Natural killer cell treated with Interleukin-12 subunit alpha and Interleukin-12 subunit beta and Interleukin-15 and Interleukin-18, amount 100 ng/mL, for 72 hours (primary cell): ENCODE results near the gene SET. TPM values are rescaled to one million over a fixed set of nuclear protein-coding genes. Genes with fewer than 3 reads are reported as not detected.
"Not testable (repeated sequence)": the region's sequence is repeated elsewhere in the genome, so short reads cannot be mapped to it uniquely, and the experiment has no call there.

Experiments
- ATAC-seq, 2 donors: fragments of 150-1000 bp; cut with Tn5 transposase in 1 of 2; sonication (Bioruptor Pico), chemical (Tn5 transposase) in 1 of 2; 2 replicates each; pipeline ENCODE4 v1.10.0; 2021
- DNase-seq: peaks from one replicate; pipeline ENCODE4 v3.0.0; 2022; ENCODE audit warnings: low spot score
- H3K27ac Mint-ChIP-seq, 2 donors: 1 replicate in 1 of 2; 2 replicates in 1 of 2; pipeline ENCODE4 v1.8.0; 2022; ENCODE audit warnings: mixed read lengths in 2 of 2, mild to moderate bottlenecking in 1 of 2, moderate library complexity in 1 of 2
- H3K27me3 Mint-ChIP-seq, 2 donors: 1 replicate in 1 of 2; 2 replicates in 1 of 2; pipeline ENCODE4 v1.8.0; 2022; ENCODE audit warnings: mixed read lengths in 2 of 2
- H3K36me3 Mint-ChIP-seq: one replicate; pipeline ENCODE4 v1.8.0; 2022; ENCODE audit warnings: mixed read lengths
- H3K4me1 Mint-ChIP-seq, 2 donors: 1 replicate in 1 of 2; 2 replicates in 1 of 2; pipeline ENCODE4 v1.8.0; 2022; ENCODE audit warnings: low read depth in 2 of 2, mixed read lengths in 2 of 2, mild to moderate bottlenecking in 1 of 2
- H3K4me3 Mint-ChIP-seq: one replicate; pipeline ENCODE4 v1.8.0; 2022; ENCODE audit warnings: mixed read lengths
- H3K9me3 Mint-ChIP-seq: 2 replicates; pipeline ENCODE4 v1.8.0; 2022; ENCODE audit warnings: mixed read lengths
- total RNA-seq, 2 donors: library from RNA; stranded (reverse); gene quantifications; one replicate each; pipeline ENCODE4 v1.2.3, GENCODE V29; 2022

Gene SET
- total RNA-seq, 2 donors from 2014 or later: 495 to 800 TPM

GRCh38 chr9:128696923-128697707 lies 8.1 kb downstream of the SET start:
- ATAC-seq (peak in 1 of 2 donors; percentile 28), DNase-seq (no peak)
- Mint-ChIP-seq H3K4me1 (peaks cover 12 to 16% of the 10 kb centered on the region in 2 donors), H3K27me3 (no peaks in the 10 kb centered on the region), H3K9me3 (no peaks in the 10 kb centered on the region), H3K36me3 (peaks cover 20% of the 10 kb centered on the region), H3K4me3 (no peak overlapping the region), H3K27ac (peak overlapping the region in 1 of 2 donors; percentile 63)

GRCh38 chr9:128699096-128699795 lies 10.2 kb downstream of the SET start:
- not testable (repeated sequence) for H3K4me3 Mint-ChIP-seq, DNase-seq, H3K27ac Mint-ChIP-seq

GRCh38 chr9:128701227-128701854 lies 12.3 kb downstream of the SET start:
- Mint-ChIP-seq H3K27me3 (no peaks in the 10 kb centered on the region), H3K36me3 (no peaks in the 10 kb centered on the region), H3K9me3 (no peaks in the 10 kb centered on the region), H3K27ac (no peak overlapping the region), H3K4me3 (peak overlapping the region; percentile 38), H3K4me1 (peaks cover 5 to 15% of the 10 kb centered on the region in 2 donors)
- ATAC-seq: no peak
- no peak for DNase-seq

More at GRCh38 chr9:128699096-128699795, 10.2 kb downstream of the SET start:
- not testable (repeated sequence) for ATAC-seq, H3K9me3 Mint-ChIP-seq, H3K27me3 Mint-ChIP-seq, H3K36me3 Mint-ChIP-seq
- H3K4me1 Mint-ChIP-seq: peaks cover 5 to 15% of the 10 kb centered on the region in 2 donors

- ATAC-seq (peak; percentile 89 to 92), DNase-seq (peak; percentile 88)
- Mint-ChIP-seq H3K4me3 (peak within 1 kb of the TSS; percentile 91), H3K27me3 (no peaks in the 10 kb centered on the region), H3K27ac (peak within 1 kb of the TSS in 1 of 2 donors; percentile 59), H3K36me3 (no peaks in the 10 kb centered on the region), H3K9me3 (no peaks in the 10 kb centered on the region), H3K4me1 (peaks cover 5 to 15% of the 10 kb centered on the region in 2 donors)
These were observed 13.5 kb downstream of the SET start, which contains the start of gene PKN3 for GRCh38 chr9:128702445-128702948. TSS of gene PKN3 (plus strand) at chr9:128702503. CDS start at chr9:128702916, 413 bp downstream.

GRCh38 chr9:128702949-128703615 lies 14.1 kb downstream of the SET start:
- DNase-seq (no peak), ATAC-seq (peak in 1 of 2 donors; percentile 37)
- H3K4me3 Mint-ChIP-seq: peak overlapping the region; percentile 65
- H3K9me3 Mint-ChIP-seq: no peaks in the 10 kb centered on the region
- H3K4me1 Mint-ChIP-seq: peaks cover 5 to 15% of the 10 kb centered on the region in 2 donors
- no peaks in the 10 kb centered on the region for H3K36me3 Mint-ChIP-seq
- peak overlapping the region in 1 of 2 donors; percentile 59 for H3K27ac Mint-ChIP-seq
- no peaks in the 10 kb centered on the region for H3K27me3 Mint-ChIP-seq

- Mint-ChIP-seq H3K36me3 (no peaks in the 10 kb centered on the region), H3K27me3 (no peaks in the 10 kb centered on the region), H3K4me3 (peak overlapping the region; percentile 65), H3K9me3 (no peaks in the 10 kb centered on the region), H3K4me1 (peaks cover 5 to 15% of the 10 kb centered on the region in 2 donors), H3K27ac (peak overlapping the region in 1 of 2 donors; percentile 59)
- no peak for ATAC-seq
- DNase-seq: no peak
These were observed 14.8 kb downstream of the SET start for GRCh38 chr9:128703616-128704355.

- DNase-seq (no peak), ATAC-seq (no peak)
- H3K27me3 Mint-ChIP-seq: no peaks in the 10 kb centered on the region
- H3K4me3 Mint-ChIP-seq: no peak overlapping the region
- H3K27ac Mint-ChIP-seq: no peak overlapping the region
- H3K4me1 Mint-ChIP-seq: peaks cover 5 to 15% of the 10 kb centered on the region in 2 donors
- no peaks in the 10 kb centered on the region for H3K9me3 Mint-ChIP-seq
- no peaks in the 10 kb centered on the region for H3K36me3 Mint-ChIP-seq
These were observed 15.3 kb downstream of the SET start for GRCh38 chr9:128704356-128704670.

GRCh38 chr9:128705051-128705965 lies 16.3 kb downstream of the SET start:
- Mint-ChIP-seq H3K4me3 (no peak overlapping the region), H3K36me3 (no peaks in the 10 kb centered on the region), H3K27ac (no peak overlapping the region), H3K4me1 (peaks cover 5 to 15% of the 10 kb centered on the region in 2 donors), H3K9me3 (no peaks in the 10 kb centered on the region), H3K27me3 (no peaks in the 10 kb centered on the region)
- DNase-seq (no peak), ATAC-seq (no peak)

GRCh38 chr9:128706045-128706444 lies 17.0 kb downstream of the SET start:
- Mint-ChIP-seq H3K4me1 (peaks cover 5 to 15% of the 10 kb centered on the region in 2 donors), H3K9me3 (no peaks in the 10 kb centered on the region), H3K27me3 (no peaks in the 10 kb centered on the region), H3K27ac (no peak overlapping the region), H3K36me3 (no peaks in the 10 kb centered on the region), H3K4me3 (no peak overlapping the region)
- no peak for ATAC-seq
- no peak for DNase-seq

GRCh38 chr9:128706671-128707381 lies 17.8 kb downstream of the SET start:
- no peak overlapping the region for H3K4me3 Mint-ChIP-seq
- H3K27ac Mint-ChIP-seq: no peak overlapping the region
- H3K27me3 Mint-ChIP-seq: no peaks in the 10 kb centered on the region
- peaks cover 5 to 8% of the 10 kb centered on the region in 2 donors for H3K4me1 Mint-ChIP-seq
- H3K36me3 Mint-ChIP-seq: no peaks in the 10 kb centered on the region
- H3K9me3 Mint-ChIP-seq: no peaks in the 10 kb centered on the region
- DNase-seq (no peak), ATAC-seq (no peak)

- Mint-ChIP-seq H3K4me3 (no peak overlapping the region), H3K4me1 (peaks cover 0 to 4% of the 10 kb centered on the region in 2 donors), H3K36me3 (no peaks in the 10 kb centered on the region), H3K9me3 (no peaks in the 10 kb centered on the region), H3K27me3 (no peaks in the 10 kb centered on the region), H3K27ac (no peak overlapping the region)
- DNase-seq: no peak
- no peak for ATAC-seq
These were observed 18.4 kb downstream of the SET start for GRCh38 chr9:128707446-128707845.
